Neural progenitor cell (in vitro differentiated cells): Measurements from ENCODE around the gene GABRR3. TPM values are rescaled to one million over a fixed set of nuclear protein-coding genes. Genes with fewer than 3 reads are reported as not detected.

Source experiments
- DNase-seq: peaks from one replicate; pipeline ENCODE4 v3.0.0-alpha.2; 2016; ENCODE audit warnings: low spot score
- H2AFZ ChIP-seq: fragments of 200-600 bp; sonication (generic); replicated peaks from 2 replicates; pipeline ENCODE4 v1.6.1; 2016; ENCODE audit warnings: antibody characterized with exemption
- H3F3A ChIP-seq: fragments of 200-600 bp; sonication (generic); 2 replicates; pipeline ENCODE4 v1.6.1; 2016; ENCODE audit warnings: antibody characterized with exemption, low read depth
- H3K27ac ChIP-seq: fragments of 200-600 bp; sonication (generic); 2 replicates; pipeline ENCODE4 v1.5.1; 2016; ENCODE audit warnings: mild to moderate bottlenecking
- H3K27me3 ChIP-seq: fragments of 200-600 bp; sonication (generic); 2 replicates; pipeline ENCODE4 v1.6.1; 2016; ENCODE audit warnings: mild to moderate bottlenecking, moderate library complexity
- H3K36me3 ChIP-seq: fragments of 200-600 bp; sonication (generic); 2 replicates; pipeline ENCODE4 v1.5.1; 2016
- H3K4me1 ChIP-seq: fragments of 200-600 bp; sonication (generic); 2 replicates; pipeline ENCODE4 v1.6.1; 2016; ENCODE audit warnings: mixed run types
- H3K4me2 ChIP-seq: fragments of 200-600 bp; sonication (generic); 2 replicates; pipeline ENCODE4 v1.6.1; 2016
- H3K4me3 ChIP-seq: fragments of 200-600 bp; sonication (generic); 2 replicates; pipeline ENCODE4 v1.5.1; 2016
- H3K79me2 ChIP-seq: fragments of 200-600 bp; sonication (generic); 2 replicates; pipeline ENCODE4 v1.6.1; 2016; ENCODE audit warnings: low read depth
- H3K9ac ChIP-seq: fragments of 200-600 bp; sonication (generic); 2 replicates; pipeline ENCODE4 v1.6.1; 2016
- H3K9me3 ChIP-seq: fragments of 200-600 bp; sonication (generic); 2 replicates; pipeline ENCODE4 v1.5.1; 2016; ENCODE audit warnings: low read depth
- H4K20me1 ChIP-seq: fragments of 200-600 bp; sonication (generic); 2 replicates; pipeline ENCODE4 v1.6.1; 2016; ENCODE audit warnings: low read depth
- H3K27ac Mint-ChIP-seq: 3 replicates; pipeline ENCODE4 v1.8.0; 2021; ENCODE audit warnings: mixed read lengths
- H3K27me3 Mint-ChIP-seq: 2 replicates; pipeline ENCODE4 v1.8.0; 2022; ENCODE audit warnings: low read depth, mild to moderate bottlenecking, inconsistent platforms, moderate library complexity, mixed read lengths; ENCODE audit not compliant: insufficient read depth
- H3K36me3 Mint-ChIP-seq: 3 replicates; pipeline ENCODE4 v1.8.0; 2021; ENCODE audit warnings: mixed read lengths
- H3K4me1 Mint-ChIP-seq: 3 replicates; pipeline ENCODE4 v1.8.0; 2021; ENCODE audit warnings: mixed read lengths
- H3K4me3 Mint-ChIP-seq: 3 replicates; pipeline ENCODE4 v1.8.0; 2021; ENCODE audit warnings: mild to moderate bottlenecking, moderate library complexity, mixed read lengths
- H3K9me3 Mint-ChIP-seq: 3 replicates; pipeline ENCODE4 v1.8.0; 2020; ENCODE audit warnings: mixed read lengths
- EZH2 ChIP-seq: fragments of 200-600 bp; sonication (generic); IDR thresholded peaks from 2 replicates; pipeline ENCODE4 v1.6.1; 2017; ENCODE audit warnings: antibody characterized with exemption, mild to moderate bottlenecking, moderate library complexity
- EZH2phosphoT487 ChIP-seq: fragments of 200-600 bp; sonication (generic); IDR thresholded peaks from 2 replicates; pipeline ENCODE4 v1.6.1; 2017; ENCODE audit warnings: antibody characterized with exemption
- total RNA-seq: library from RNA; depleted of rRNA; stranded (reverse); fragments of >200 nt; gene quantifications from 2 replicates; pipeline ENCODE4 v1.2.3, GENCODE V29; 2015; ENCODE audit warnings: low replicate concordance
- TF ChIP-seq, protein P1 (sequence below): fragments of 200-600 bp; sonication (generic); IDR thresholded peaks from 2 replicates; pipeline ENCODE4 v1.5.1; 2017; ENCODE audit warnings: antibody characterized with exemption, mild to moderate bottlenecking

GABRR3 gene
- total RNA-seq, 1 donor from 2014 or later, result not detected

DNA sequence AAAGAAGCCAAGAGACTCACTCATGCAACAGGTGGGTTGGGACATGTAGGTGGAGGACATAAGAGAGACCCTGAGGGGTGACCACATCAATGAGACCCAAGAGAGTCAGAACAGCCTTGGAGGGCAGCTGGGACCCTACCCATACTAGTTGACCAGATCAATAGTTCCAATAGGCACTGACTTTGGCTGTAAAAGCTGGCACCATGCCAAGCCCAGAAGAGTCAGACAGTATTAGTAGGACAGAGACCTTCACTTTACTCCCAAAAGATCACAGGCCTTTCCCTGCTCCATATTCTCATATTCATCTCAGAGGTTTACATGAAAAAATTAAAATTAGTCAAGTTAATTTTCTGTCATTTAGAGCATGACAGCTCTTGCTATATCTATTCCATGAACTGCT lies 20.9 kb upstream of the GABRR3 start:
- no peak overlapping the region for H3K4me2 ChIP-seq
- H3K27me3 Mint-ChIP-seq, result no peaks in the 10 kb centered on the region
- no peaks in the 10 kb centered on the region for H3K36me3 ChIP-seq
- DNase-seq, result no peak
- no peak overlapping the region for H3K4me3 ChIP-seq
- no peak overlapping the region for H3K27ac Mint-ChIP-seq
- no peak overlapping the region for H3K27ac ChIP-seq
- H3K4me1 Mint-ChIP-seq, result no peaks in the 10 kb centered on the region
- no peak for TF ChIP-seq EZH2phosphoT487
- TF ChIP-seq, protein P1, sequence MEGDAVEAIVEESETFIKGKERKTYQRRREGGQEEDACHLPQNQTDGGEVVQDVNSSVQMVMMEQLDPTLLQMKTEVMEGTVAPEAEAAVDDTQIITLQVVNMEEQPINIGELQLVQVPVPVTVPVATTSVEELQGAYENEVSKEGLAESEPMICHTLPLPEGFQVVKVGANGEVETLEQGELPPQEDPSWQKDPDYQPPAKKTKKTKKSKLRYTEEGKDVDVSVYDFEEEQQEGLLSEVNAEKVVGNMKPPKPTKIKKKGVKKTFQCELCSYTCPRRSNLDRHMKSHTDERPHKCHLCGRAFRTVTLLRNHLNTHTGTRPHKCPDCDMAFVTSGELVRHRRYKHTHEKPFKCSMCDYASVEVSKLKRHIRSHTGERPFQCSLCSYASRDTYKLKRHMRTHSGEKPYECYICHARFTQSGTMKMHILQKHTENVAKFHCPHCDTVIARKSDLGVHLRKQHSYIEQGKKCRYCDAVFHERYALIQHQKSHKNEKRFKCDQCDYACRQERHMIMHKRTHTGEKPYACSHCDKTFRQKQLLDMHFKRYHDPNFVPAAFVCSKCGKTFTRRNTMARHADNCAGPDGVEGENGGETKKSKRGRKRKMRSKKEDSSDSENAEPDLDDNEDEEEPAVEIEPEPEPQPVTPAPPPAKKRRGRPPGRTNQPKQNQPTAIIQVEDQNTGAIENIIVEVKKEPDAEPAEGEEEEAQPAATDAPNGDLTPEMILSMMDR, result no peak
- no peak for TF ChIP-seq EZH2
- no peaks in the 10 kb centered on the region for H3F3A ChIP-seq
- no peak overlapping the region for H2AFZ ChIP-seq
- no peak overlapping the region for H3K4me3 Mint-ChIP-seq
- H3K9ac ChIP-seq, result no peak overlapping the region
- H3K4me1 ChIP-seq, result no peaks in the 10 kb centered on the region
- no peaks in the 10 kb centered on the region for H3K36me3 Mint-ChIP-seq
- no peaks in the 10 kb centered on the region for H3K27me3 ChIP-seq
- no peaks in the 10 kb centered on the region for H3K9me3 Mint-ChIP-seq
- H4K20me1 ChIP-seq, result no peaks in the 10 kb centered on the region
- H3K79me2 ChIP-seq, result no peaks in the 10 kb centered on the region
- no peaks in the 10 kb centered on the region for H3K9me3 ChIP-seq

DNA sequence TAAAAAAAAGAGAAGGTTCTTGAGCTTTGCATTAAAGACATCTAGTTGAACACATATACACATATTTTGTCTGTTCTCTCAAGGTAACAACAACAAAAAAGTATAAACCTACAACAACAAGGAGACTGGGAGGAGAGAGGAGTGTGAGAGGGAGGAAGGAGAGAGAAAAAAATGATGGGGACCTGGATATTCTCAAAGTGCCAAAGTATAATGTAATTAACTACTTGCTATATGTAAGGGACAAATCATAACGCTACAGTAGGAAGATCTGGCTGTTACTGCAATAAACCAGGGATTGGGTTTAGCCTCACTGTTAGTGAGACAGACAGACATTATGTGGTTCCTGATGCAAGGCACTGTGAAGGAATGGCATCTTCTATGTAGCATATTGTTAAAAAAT lies 14.2 kb upstream of the GABRR3 start:
- Histone ChIP-seq H2AFZ (no peak overlapping the region), H3K4me3 (no peak overlapping the region), H3K9me3 (no peaks in the 10 kb centered on the region), H4K20me1 (no peaks in the 10 kb centered on the region), H3K27ac (no peak overlapping the region), H3K36me3 (no peaks in the 10 kb centered on the region), H3F3A (no peaks in the 10 kb centered on the region), H3K4me1 (no peaks in the 10 kb centered on the region), H3K27me3 (no peaks in the 10 kb centered on the region), H3K4me2 (no peak overlapping the region), H3K9ac (no peak overlapping the region), H3K79me2 (no peaks in the 10 kb centered on the region)
- Mint-ChIP-seq H3K4me1 (no peaks in the 10 kb centered on the region), H3K27ac (no peak overlapping the region), H3K4me3 (no peak overlapping the region), H3K27me3 (no peaks in the 10 kb centered on the region), H3K36me3 (no peaks in the 10 kb centered on the region), H3K9me3 (no peaks in the 10 kb centered on the region)
- DNase-seq, result no peak
- TF ChIP-seq EZH2phosphoT487, result no peak
- TF ChIP-seq EZH2, result no peak
- TF ChIP-seq, protein P1, result no peak

DNA sequence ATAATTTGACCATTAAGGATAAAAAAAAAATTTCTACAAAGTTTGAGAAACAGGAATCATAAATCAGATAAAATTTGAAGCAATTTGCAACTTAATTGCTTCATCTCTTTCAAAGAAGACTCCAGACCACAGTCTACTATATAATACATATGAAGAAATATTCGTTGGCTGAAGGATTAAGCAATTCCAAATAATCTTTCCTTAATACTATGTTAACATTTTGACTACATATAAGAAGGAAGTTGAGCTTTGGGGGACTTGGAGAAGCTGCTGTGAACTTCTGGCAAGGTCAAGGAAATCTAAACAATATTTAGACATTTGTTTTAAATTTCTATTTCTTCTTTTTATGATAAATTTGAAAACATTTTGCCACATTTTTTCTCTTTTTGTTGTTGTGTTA lies 13.5 kb upstream of the GABRR3 start:
- Mint-ChIP-seq H3K36me3 (no peaks in the 10 kb centered on the region), H3K4me1 (no peaks in the 10 kb centered on the region), H3K27me3 (no peaks in the 10 kb centered on the region), H3K27ac (no peak overlapping the region), H3K4me3 (no peak overlapping the region), H3K9me3 (no peaks in the 10 kb centered on the region)
- H3K4me1 ChIP-seq, result no peaks in the 10 kb centered on the region
- H3K79me2 ChIP-seq, result no peaks in the 10 kb centered on the region
- no peak overlapping the region for H2AFZ ChIP-seq
- no peak overlapping the region for H3K27ac ChIP-seq
- no peak for DNase-seq
- H3K4me2 ChIP-seq, result no peak overlapping the region
- H3K36me3 ChIP-seq, result no peaks in the 10 kb centered on the region
- H3K9ac ChIP-seq, result no peak overlapping the region
- H3K9me3 ChIP-seq, result no peaks in the 10 kb centered on the region
- no peaks in the 10 kb centered on the region for H3F3A ChIP-seq
- H3K4me3 ChIP-seq, result no peak overlapping the region
- H3K27me3 ChIP-seq, result no peaks in the 10 kb centered on the region
- H4K20me1 ChIP-seq, result no peaks in the 10 kb centered on the region
- TF ChIP-seq, protein P1, result no peak
- no peak for TF ChIP-seq EZH2
- TF ChIP-seq EZH2phosphoT487, result no peak

DNA sequence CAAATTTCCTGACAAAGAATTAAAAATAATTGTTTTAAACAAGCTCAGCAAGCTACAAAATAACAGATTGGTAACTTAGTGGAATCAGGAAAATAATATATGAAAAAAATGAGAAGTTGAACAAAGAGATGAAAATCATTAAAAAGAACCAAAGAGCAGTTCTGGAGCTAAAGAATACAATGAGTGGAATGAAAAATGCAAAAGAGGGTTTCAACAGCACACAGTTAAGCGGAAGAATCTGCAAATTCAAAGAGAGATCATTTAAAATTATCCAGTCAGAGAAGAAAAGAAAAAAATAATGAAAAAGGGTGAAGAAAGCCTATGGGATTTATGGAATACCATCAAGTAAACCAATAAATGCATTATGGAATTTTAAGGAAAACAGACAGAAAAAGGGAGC lies 6.2 kb upstream of the GABRR3 start:
- no peaks in the 10 kb centered on the region for H3K36me3 ChIP-seq
- H3K27me3 ChIP-seq, result no peaks in the 10 kb centered on the region
- no peaks in the 10 kb centered on the region for H3K9me3 ChIP-seq
- H2AFZ ChIP-seq, result no peak overlapping the region
- H3K27me3 Mint-ChIP-seq, result no peaks in the 10 kb centered on the region
- no peak overlapping the region for H3K27ac ChIP-seq
- H4K20me1 ChIP-seq, result no peaks in the 10 kb centered on the region
- no peaks in the 10 kb centered on the region for H3K4me1 Mint-ChIP-seq
- no peak overlapping the region for H3K4me2 ChIP-seq
- no peaks in the 10 kb centered on the region for H3F3A ChIP-seq
- H3K4me1 ChIP-seq, result no peaks in the 10 kb centered on the region
- no peaks in the 10 kb centered on the region for H3K79me2 ChIP-seq
- no peak overlapping the region for H3K9ac ChIP-seq
- no peak overlapping the region for H3K27ac Mint-ChIP-seq
- no peaks in the 10 kb centered on the region for H3K36me3 Mint-ChIP-seq
- H3K9me3 Mint-ChIP-seq, result peaks cover 16% of the 10 kb centered on the region
- DNase-seq, result no peak
- no peak overlapping the region for H3K4me3 Mint-ChIP-seq
- H3K4me3 ChIP-seq, result no peak overlapping the region
- TF ChIP-seq EZH2 (no peak), EZH2phosphoT487 (no peak)
- TF ChIP-seq, protein P1, result no peak
